Subcutaneous preadipocyte (primary cell): ENCODE results near the gene LY6G6F. TPM values are rescaled to one million over a fixed set of nuclear protein-coding genes. Genes with fewer than 3 reads are reported as not detected.

Experiments
- total RNA-seq: library from RNA; depleted of rRNA; stranded (reverse); fragments of >200 nt; gene quantifications from 2 replicates; pipeline ENCODE4 v1.2.3, GENCODE V29; 2012

LY6G6F gene
- total RNA-seq: not detected in 2 replicates

GRCh38 chr6:31706599-31706998 is at the start of gene LY6G6F:
Gene LY6G6F, plus strand, starts transcription at chr6:31706866. Its CDS starts 41 bp downstream, at chr6:31706907.

GRCh38 chr6:31660381-31661261 is 46.0 kb upstream of the LY6G6F start, which contains the start of gene C6orf47:
Gene C6orf47, minus strand, starts transcription at chr6:31660778. Its CDS starts 831 bp downstream, at chr6:31659947.

GRCh38 chr6:31664790-31665500 is 41.7 kb upstream of the LY6G6F start, which contains the start of gene GPANK1:
Gene GPANK1, minus strand, starts transcription at chr6:31664997. Its CDS starts 519 bp downstream, at chr6:31664478.

GRCh38 chr6:31665501-31666336 is 40.9 kb upstream of the LY6G6F start, which contains the start of gene CSNK2B:
Gene CSNK2B, plus strand, starts transcription at chr6:31666080. Its CDS starts 752 bp downstream, at chr6:31666832.

GRCh38 chr6:31669676-31670075 is 37.0 kb upstream of the LY6G6F start, which contains the start of gene LY6G5B:
Gene LY6G5B, plus strand, starts transcription at chr6:31669976. Its CDS starts 975 bp downstream, at chr6:31670951.

GRCh38 chr6:31680226-31681134 is 26.2 kb upstream of the LY6G6F start, which contains the start of gene LY6G5C:
Gene LY6G5C, minus strand, starts transcription at chr6:31681067. Its CDS starts 694 bp downstream, at chr6:31680373.

GRCh38 chr6:31702819-31703716 is 3.6 kb upstream of the LY6G6F start, which contains the start of gene ABHD16A:
Gene ABHD16A, minus strand, starts transcription at chr6:31703324. Its CDS starts 43 bp downstream, at chr6:31703281.

GRCh38 chr6:31715022-31715958 is 8.6 kb downstream of the LY6G6F start, which contains the start of gene LY6G6D:
Gene LY6G6D, plus strand, starts transcription at chr6:31715348. Its CDS starts 8 bp downstream, at chr6:31715356.

GRCh38 chr6:31721351-31722020 is 14.8 kb downstream of the LY6G6F start, which contains the start of gene LY6G6C:
Gene LY6G6C, minus strand, starts transcription at chr6:31721746. Its CDS starts 67 bp downstream, at chr6:31721679.

GRCh38 chr6:31723245-31723979 is 16.7 kb downstream of the LY6G6F start, which contains the start of gene MPIG6B:
Gene MPIG6B, plus strand, starts transcription at chr6:31723373. Its CDS starts 11 bp downstream, at chr6:31723384.

GRCh38 chr6:31728767-31729514 is 22.3 kb downstream of the LY6G6F start, which contains the start of gene DDAH2:
Gene DDAH2, minus strand, starts transcription at chr6:31729299. Its CDS starts 138 bp downstream, at chr6:31729161.

GRCh38 chr6:31736021-31736767 is 29.5 kb downstream of the LY6G6F start, which contains the start of gene CLIC1:
Gene CLIC1, minus strand, starts transcription at chr6:31736530. Its CDS starts 230 bp downstream, at chr6:31736300.

GRCh38 chr6:31739639-31740396 is 33.2 kb downstream of the LY6G6F start, which contains the start of gene MSH5:
Gene MSH5, plus strand, starts transcription at chr6:31740005. Its CDS starts 462 bp downstream, at chr6:31740467.

